Activated CD4-positive, alpha-beta T cell treated with anti-CD3 and anti-CD28 coated beads, Interleukin-2, amount 50 U/mL, for 16 hours (primary cell): Measurements from ENCODE around the gene PTK6.
"Not testable (repeated sequence)": the region's sequence is repeated elsewhere in the genome, so short reads cannot be mapped to it uniquely, and the experiment has no call there.

Experiments
- DNase-seq: peaks from one replicate; pipeline ENCODE4 v3.0.0-alpha.2; 2020

The PTK6 gene

DNA sequence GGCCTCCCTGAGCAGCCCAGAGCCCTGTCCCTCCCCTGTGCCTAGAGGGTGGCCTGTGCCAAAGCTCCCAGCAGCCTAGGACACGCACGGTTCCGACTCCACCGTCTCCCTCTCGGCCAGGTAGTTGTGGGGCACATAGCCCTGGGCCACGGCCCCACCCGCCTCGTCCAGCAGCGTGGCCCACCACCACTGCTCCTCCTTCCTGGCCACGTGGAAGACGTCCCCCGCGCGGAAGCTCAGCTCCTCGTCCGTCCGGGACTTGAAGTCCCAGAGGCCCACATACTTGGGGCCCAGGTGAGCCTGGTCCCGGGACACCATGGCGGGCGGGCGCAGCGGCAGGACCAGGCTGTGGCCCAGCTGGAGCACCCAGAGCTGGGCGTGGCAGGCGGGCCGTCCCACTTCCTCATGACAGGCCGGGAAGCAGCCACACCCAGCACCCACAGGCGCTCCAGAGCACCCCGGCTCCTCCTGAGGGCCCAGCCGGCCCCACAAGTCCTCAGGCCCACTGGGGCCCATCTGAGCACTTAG lies at the start of gene PTK6:
Gene PTK6 (minus strand): TSS at position 380 of the 528 bp plus-strand sequence. CDS start 62 bp downstream, at position 318.
- DNase-seq: peak; percentile 49

DNA sequence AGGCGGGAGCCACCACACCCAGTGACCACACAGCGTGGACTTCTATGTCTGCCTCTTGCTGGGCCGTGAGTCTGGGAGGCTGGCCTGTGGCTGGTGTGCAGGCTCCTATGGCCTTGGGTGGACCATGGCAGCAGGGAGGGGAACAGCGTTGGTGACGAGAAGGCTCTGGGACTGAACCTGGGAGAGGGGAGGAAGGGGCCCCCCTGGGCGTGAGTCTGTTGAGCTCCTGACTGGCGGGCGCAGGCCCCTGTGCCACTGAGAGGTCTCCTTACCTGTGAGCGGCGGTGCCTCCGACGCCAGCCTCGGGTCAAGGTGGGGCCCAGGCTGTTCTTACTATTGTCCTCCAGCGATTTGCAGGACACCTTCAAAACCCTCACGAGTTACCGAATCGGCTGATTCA lies 49.6 kb upstream of the PTK6 start:
- DNase-seq: no peak

DNA sequence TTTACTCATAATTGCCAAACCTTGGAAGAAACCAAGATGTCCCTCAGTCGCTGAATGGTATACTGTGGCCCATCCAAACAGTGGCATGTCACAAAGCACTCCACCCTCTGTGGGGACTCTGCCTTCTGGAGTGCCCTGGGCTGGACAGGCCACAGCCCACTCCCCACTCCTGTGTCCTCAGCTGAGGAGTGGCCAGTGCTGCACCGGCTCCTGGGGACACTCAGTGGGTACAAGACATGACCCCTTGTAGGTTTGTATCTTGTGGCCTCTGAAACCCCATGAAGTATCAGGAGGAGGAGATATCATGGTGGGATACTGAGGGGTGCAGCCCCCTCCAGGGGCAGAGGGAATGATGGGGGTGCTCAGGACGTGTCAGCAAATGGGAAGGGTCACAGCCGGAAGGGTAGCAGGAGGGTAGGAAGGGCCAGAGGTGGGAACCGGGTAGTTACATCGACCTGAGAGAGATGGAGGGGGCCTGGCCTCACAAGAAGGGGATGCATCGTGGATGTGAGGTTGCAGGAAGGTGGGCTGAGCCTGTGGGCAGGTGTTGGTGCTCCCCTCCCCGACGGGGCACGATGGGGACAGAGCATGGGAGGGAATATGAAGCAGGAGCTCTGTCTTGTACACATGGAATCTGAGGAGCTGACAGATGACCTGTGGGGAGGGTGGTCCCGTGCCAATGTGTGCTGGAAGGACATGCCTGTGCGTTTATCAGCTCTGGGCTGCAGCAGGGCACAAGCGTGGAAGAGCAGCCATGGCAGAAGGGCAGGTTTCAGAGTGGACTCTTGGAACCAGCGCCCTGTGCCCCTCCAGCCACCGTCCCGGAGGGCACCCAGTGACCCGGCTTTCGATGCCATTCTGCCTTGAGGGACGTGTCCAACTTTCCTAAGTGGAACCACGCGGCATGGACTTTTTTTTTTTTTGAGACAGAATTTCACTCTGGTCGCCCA lies 48.7 kb upstream of the PTK6 start:
- no peak for DNase-seq

DNA sequence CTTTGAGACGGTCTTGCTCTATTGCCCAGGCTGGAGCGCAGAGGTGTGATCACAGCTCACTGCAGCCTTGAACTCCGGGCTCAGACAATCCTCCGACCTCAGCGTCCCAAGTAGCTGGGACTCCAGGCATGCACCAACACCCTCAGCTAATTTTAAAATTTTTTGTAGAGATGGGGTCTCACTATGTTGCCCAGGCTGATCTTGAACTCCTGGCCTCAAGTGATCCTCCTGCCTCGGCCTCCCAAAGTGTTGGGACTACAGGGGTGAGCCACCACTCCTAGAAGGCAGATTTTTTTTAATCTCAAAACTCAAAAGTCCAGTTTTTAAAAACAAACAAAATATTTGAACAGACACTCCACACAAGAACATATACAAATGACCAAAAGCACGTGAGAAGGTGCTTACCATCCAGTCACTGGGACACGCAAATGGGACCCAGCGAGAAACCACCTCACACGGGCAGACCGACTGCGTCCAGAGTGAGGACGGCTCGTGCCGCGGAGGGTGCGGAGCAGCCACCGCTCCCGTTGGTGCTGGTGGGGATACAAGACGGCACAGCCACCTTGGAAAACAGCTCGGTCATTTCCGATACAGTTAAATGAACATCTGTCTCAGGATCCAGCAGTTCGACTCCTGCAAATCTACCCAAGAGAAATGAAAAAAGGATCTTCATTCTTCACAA lies 45.3 kb upstream of the PTK6 start:
- DNase-seq: no peak

DNA sequence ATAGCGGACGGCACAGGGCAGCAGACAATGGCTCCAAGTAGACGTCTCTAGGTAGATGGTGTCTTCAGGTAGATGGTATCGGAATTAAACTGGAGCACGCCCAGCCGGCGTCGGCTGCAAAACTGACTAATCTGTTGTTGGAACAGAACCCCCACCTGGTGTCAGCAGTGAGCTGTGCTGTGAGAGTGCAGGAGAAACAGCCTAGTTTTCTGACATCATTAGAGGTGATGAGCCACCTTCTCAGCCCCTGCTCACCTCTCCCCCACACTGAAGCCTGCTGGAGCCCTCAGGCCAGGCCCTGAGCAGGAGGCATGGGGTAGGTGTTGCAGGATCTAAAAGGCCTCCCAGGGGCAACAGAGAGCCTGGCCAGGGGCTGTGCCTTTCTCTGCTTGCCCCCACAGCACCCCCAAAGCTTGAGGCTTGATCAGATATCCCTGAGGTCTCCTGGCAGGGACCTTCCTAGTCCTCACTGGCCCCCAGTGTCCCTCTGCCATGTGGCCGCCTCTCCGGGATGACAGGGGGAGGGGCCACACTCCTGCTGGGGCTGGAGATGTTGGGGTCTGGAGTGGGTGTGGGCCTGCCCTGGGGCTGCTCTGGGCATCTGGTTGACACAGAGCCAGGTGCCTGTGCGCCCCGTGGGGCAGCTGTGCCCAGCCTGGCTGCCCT lies 43.8 kb upstream of the PTK6 start:
- peak; percentile 50 for DNase-seq

DNA sequence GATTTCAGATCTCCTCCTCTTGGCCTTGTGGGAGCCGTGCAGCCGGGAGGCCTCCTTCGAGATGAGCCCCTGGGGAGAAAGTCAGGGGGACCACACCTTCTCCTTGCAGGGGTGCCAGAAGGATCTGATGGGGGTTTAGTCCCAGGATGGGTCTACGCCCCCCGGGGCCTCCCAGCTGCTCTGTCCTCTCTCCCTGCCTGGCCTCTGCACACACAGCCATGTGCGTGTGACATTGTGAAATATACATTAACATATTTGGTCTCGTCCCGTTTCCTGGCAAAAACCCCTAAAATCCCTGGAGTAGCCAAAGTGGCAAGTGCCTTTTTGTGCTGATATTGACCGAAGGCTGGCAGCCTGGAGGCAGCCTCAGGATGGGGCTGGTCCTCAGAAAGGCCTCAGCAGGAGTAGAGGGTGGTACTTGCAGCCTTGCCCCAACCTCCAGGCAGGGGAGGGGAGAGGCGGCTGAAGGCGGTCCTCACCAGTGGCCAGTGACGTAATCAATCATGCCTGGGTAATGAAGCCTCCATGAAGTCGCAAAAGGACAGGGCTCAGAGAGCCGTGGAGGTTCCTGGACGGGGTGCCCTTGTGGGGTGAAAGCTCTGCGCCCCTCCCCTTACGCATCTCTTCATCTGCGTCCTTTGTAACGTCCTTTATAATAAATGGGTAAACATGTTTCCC lies 42.0 kb upstream of the PTK6 start:
- DNase-seq: no peak

DNA sequence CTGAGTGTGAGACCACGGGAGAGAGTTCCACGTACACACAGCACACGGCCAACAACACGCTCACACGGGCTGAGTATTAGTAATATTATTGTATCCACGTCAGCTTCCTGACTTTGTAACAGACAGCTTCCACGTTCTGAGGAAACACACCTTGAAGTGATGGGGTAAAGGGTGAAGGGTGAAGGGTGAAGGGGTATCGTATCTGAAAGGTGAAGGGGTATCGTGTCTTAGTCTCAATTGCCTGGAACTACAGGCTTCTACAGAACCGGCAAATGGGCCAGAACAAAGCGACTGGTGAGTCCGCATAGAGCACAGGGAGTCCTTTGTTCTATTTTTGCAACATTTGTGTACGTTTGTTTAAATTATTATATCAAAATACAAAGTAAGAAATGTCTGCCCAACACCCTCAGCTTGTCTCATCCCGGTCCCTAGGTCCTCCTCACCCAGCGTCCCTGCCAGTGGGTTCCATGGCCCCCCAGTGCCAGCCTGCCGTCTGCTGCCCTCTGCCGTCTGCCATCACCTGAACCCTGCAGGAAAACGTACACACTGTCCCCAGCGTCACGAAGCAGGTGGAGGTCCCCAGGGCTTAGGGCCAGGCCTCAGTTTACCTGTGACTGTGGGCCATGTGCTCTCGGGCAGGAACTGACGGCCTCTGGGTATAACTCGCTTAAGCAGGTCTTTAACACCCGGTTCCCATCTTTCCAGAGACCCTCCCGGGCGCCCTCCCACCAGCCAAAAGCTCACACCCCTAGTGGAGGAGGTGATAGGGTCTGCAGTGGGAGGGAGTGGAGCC lies 41.2 kb upstream of the PTK6 start:
- no peak for DNase-seq

DNA sequence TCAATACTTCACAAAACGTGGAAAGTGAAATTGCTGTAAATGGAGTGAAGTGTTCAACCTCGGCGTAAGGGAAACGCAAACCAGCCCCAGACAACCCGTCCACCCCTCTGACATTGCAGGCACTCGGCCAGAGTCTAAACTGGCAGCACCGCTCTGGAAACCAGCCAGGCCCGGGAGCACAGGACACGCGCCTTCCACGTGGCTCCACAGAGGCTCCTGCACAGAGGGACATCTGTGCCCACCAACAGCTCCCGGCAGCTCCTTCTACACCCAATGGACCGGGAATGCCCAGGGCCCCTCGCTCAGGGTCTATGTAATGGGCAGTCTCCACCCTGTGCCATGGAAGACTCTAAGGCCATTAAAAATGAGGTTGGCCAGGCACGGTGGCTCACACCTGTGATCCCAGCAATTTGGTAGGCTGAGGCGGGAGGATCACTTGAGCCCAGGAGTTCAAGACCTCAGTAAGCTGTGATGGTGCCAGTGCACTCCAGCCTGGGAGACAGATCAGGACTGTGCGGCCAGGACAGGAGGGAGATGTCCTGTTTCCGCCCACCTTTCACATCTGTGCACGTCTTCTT lies 40.2 kb upstream of the PTK6 start:
- no peak for DNase-seq

DNA sequence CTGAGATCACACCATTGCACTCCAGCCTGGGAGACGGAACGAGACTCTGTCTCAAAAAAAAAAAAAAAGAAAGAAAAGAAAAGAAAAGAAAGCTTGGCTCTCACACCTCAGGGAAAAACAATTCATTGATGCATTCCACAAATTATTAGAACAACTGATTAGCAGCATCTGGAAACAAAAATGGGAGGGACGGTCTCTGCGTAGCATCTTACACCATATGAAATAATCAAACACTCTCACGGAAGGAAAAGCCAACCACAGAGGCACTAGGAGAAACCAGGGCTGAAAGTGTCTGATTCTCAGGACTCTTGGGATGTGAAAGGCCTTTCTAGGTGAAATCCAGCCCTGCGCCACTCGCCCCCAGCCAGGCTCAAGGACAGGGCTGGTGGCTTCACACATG lies 39.1 kb upstream of the PTK6 start:
- DNase-seq: no peak

DNA sequence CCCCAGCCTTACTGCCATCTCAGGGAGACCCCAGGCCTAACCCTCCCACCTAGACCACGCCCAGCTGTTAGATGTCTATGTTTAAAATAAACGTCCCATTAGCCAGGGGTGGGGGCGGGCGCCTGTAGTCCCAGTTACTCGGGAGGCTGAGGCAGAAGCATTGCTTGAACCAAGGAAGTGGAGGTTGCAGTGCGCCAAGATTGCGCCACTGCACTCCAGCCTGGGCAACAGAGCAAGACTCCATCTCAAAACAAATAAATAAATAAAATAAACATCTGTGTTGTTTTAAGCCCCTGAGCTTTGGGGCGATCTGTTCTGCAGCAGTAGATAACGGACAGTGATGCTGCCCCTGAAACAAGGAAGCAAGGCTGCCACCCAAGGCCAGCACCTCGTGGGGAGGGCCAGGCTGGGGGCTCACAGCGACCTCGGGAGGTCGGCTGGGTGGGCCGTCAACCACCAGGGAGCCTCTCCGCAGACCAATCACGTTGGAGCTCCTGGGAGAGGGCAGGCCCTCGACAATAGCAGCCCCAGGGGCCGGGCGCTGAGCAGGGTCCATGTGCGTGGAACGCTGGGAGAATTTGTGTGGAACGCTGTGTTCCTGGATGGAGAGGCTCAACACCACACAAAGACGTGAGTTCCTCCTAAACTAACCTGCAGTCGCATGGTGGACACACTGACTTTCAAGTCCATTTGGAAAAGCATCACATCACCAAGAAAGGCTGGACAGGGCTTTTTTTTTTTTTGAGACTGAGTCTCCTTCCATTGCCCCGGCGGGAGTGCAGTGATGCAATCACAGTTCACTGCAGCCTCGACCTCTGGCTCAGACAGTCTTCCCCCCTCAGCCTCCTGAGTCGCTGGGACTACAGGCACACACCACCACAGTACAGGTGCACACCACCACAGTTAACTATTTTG lies 37.9 kb upstream of the PTK6 start:
- no peak for DNase-seq

DNA sequence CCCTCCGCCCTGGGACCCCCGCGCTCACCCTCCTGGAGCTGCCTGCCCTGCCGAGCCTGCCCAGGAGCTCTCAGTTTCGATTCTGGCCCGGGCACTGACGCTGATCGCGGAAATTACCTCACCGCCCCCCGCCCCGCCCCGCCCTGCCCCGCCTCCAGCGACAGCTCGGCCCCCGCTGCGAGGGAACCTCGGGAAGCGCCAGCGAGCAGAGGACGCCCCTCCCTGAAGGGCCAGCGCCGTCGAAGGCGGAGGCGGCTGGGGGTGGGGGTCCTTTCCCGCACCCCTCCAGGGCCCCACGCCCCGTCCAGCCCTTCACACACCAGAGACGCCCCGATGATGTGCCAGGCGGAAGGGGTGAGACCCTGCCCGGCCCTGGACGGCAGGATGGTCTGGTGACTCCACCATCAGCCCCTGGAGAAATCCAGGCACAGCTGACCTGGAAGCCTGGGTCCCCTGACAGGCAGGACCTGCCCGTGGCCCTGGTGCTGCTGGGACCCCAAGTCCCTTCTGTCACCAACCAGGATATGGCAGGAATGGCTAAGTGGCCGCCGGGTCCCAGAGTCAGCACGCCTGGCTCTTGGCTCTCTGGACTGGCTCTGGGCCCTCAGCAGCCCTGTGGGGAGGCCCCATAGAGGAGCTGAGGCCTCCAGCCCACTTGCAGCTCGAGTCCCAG lies 37.1 kb upstream of the PTK6 start, which contains the start of gene HELZ2:
Gene HELZ2 (minus strand): TSS at position 84 of the 673 bp plus-strand sequence. CDS start 1,854 bp downstream, outside the sequence.
- DNase-seq: peak; percentile 54

DNA sequence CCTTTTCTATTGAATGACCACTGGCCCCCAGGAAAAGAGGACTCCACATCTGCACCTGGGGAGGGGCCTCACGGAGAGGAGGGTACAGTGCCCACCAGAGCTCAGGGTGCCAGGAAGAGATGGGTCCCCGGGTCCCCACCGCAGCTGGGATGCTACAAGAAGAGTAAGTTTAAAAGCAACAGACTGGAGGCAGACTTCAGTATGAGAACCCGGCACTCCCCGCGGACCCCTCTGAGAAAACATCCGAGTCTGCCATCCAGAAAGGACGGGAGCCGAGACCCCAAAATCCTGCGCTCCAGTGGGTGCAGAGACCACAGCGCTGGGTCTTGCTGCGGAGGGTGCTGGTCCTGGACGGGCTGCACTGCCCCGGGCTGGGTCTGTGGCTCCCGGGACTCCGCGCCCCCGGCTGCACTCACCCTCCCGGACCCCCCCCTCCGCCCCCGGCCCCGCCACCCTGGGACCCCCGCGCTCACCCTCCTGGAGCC lies 36.5 kb upstream of the PTK6 start:
- no peak for DNase-seq

DNA sequence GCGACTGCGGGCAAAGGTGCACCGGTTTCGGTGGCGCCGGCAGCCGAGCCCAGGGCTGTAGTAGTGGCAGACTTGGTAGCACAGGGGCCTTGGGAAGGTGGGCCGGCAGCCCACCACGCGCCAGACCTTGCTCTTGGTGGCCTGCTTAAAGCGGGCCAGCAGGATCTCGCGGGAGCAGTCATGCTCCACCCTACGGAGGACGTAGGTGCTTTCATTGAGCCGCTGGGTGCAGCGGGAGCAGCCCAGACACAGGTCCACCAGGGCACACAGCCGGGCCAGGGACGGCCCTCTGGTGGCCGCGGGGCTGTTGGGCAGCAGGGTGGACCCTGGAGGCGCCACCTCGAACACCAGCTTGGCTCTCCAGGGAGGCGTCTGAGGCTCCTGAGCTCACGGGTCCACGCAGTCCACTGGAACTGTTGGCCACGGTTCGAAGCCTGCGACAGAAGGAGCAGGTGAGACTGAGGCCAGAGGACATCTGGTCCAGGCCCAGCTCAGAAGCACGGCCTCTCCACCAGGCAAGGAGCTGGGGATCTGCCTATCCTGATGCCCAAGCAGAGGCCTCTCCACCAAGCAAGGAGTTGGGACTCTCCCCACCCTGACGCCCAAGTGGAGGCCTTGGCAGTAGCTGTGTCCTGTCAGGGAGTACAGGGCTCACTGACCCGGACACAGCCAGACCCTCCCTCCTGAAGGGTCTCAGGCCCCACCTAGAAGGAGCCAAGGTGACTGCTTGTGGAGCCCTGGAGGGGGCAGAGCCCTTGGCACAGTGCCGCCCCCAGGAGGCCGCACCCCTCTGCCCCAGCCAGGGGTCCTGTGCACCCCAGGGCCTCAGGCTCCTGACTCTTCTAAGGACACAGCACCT lies 35.8 kb upstream of the PTK6 start:
- no peak for DNase-seq

DNA sequence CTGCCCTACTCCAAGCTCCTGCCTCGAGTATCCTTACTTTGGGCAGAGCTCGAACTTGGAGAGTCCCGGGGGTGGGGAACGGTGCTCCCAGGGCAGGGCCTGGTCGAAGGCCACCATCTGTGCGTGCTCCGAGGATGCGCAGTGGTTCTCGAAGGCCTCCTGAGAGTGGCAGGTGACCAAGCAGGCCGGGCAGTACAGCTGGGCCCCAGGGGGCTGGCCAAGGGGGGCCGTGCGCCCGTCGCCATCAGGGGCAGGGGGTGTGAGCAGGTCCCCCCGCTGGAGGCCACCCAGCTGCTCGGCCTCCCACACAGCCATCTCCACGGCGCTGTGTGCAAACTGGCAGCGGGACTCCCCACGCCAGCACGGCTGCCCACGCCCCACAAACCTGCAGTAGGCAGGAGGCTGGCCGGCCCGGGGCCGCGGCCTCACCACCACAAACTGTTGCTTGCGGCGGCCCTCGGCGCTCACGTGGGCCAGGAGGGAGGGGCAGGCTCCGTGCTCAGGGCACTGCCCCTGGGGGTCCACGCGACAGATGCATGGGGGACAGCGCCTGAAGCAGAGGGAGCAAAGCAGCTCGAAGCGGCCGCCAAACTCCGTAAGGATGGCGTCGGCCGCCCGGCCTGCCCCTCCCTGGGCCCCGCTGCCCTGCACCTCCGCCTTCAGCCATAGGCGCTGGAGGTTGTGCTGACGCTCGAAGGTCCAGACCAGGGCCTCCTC lies 35.1 kb upstream of the PTK6 start:
- no peak for DNase-seq

DNA sequence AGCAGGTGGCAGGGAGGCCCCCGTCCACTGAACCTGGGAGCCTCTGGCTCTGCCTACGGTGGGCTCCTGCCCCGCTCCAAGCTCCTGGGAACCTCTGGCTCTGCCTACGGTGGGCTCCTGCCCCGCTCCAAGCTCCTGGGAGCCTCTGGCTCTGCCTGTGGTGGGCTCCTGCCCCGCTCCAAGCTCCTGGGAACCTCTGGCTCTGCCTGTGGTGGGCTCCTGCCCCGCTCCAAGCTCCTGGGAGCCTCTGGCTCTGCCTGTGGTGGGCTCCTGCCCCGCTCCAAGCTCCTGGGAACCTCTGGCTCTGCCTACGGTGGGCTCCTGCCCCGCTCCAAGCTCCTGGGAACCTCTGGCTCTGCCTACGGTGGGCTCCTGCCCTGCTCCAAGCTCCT lies 33.9 kb upstream of the PTK6 start:
- DNase-seq: not testable (repeated sequence)

DNA sequence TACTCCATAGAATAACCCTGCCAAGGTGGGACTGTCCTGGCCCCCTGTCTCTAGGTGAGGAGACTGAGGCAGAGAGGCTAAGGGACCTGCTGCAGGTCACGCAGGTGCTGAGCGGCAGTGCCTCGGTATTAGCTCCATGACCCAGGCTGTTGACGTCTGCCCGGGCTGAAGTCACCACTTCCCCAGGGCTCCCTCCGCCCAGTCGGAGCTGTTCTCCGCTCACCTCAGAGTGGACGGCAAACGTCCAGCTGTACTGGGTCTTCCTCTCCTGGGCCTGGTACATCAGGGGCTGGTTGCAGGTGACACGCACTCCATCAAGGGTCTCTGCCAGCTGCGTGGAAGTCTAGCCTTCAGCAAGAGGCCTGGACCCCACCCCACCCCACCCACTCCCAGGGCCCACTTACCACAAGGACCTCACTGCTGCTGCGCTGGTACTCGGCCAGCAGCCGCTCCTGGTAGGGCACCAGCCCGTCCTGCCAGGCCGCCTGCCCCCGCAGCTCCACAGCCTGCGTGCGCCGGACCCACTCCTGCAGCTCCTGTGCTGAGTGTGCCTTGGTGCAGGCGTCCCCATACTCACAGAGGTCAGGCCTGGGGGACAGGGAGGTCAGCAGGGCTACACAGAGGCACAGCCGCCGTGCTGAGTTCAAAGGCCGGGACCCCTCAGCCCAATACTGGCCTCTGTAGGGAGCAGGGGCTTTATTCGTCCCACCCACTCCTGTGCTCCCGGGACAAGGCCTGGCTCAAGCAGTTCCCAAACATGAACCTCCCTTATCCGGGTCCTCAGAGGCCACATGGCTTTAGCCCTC lies 33.3 kb upstream of the PTK6 start:
- no peak for DNase-seq
